ENCODE measurements around the gene NHS.

GRCh38 chrX:17549107-17549651, 174.2 kb downstream of the NHS start:
- TF ChIP-seq CTCF (IDR thresholded peaks at IDR 0.05), result no peak
- no peak for TF ChIP-seq POLR2A (IDR thresholded peaks at IDR 0.05)
